Endodermal cell (in vitro differentiated cells): ENCODE data around the gene UQCRC1. TPM values are rescaled to one million over a fixed set of nuclear protein-coding genes. Genes with fewer than 3 reads are reported as not detected.

Experiments used
- DNase-seq: peaks from one replicate; pipeline ENCODE4 v3.0.0-alpha.2; 2017
- H3K27ac ChIP-seq: 2 replicates; pipeline ENCODE4 v1.5.1; 2013; ENCODE audit warnings: mild to moderate bottlenecking, low read depth, low read length, moderate library complexity
- H3K27me3 ChIP-seq: 2 replicates; pipeline ENCODE4 v1.6.1; 2013; ENCODE audit warnings: mild to moderate bottlenecking, low read length, moderate library complexity; ENCODE audit not compliant: insufficient read depth, control insufficient read depth, poor library complexity, severe bottlenecking
- H3K36me3 ChIP-seq: 2 replicates; pipeline ENCODE4 v1.7.0; 2013; ENCODE audit warnings: mild to moderate bottlenecking, low read length, moderate library complexity; ENCODE audit not compliant: control insufficient read depth, insufficient read depth
- H3K4me1 ChIP-seq: one replicate; pipeline ENCODE4 v1.7.0; 2013; ENCODE audit warnings: low read length; ENCODE audit not compliant: control insufficient read depth, insufficient read depth
- H3K4me3 ChIP-seq: 2 replicates; pipeline ENCODE4 v1.5.1; 2013; ENCODE audit warnings: mild to moderate bottlenecking, low read length, moderate library complexity
- H3K9ac ChIP-seq: 2 replicates; pipeline ENCODE4 v1.6.1; 2013; ENCODE audit warnings: mild to moderate bottlenecking, low read length, moderate library complexity; ENCODE audit not compliant: poor library complexity, severe bottlenecking; ENCODE audit errors: extremely low read depth
- H3K9me3 ChIP-seq: 2 replicates; pipeline ENCODE4 v1.6.1; 2013; ENCODE audit warnings: mild to moderate bottlenecking, low read length, moderate library complexity; ENCODE audit not compliant: control insufficient read depth
- H3K27ac Mint-ChIP-seq: 2 replicates; pipeline ENCODE4 v1.8.0; 2020; ENCODE audit warnings: mixed read lengths
- H3K27me3 Mint-ChIP-seq: 2 replicates; pipeline ENCODE4 v1.8.0; 2021; ENCODE audit warnings: mild to moderate bottlenecking, mixed read lengths; ENCODE audit not compliant: insufficient read depth
- H3K36me3 Mint-ChIP-seq: 2 replicates; pipeline ENCODE4 v1.8.0; 2020; ENCODE audit warnings: low read depth, mixed read lengths
- H3K4me1 Mint-ChIP-seq: 2 replicates; pipeline ENCODE4 v1.8.0; 2020; ENCODE audit warnings: mixed read lengths
- H3K4me3 Mint-ChIP-seq: 2 replicates; pipeline ENCODE4 v1.8.0; 2020; ENCODE audit warnings: mild to moderate bottlenecking, moderate library complexity, mixed read lengths
- H3K9me3 Mint-ChIP-seq: 2 replicates; pipeline ENCODE4 v1.8.0; 2020; ENCODE audit warnings: mild to moderate bottlenecking, mixed read lengths
- WGBS, 2 experiments: methylation state at CpG; one replicate each; pipeline versions ENCODE4 v1.1.5 to v1.1.7; 2013; ENCODE audit warnings: missing lambda C conversion rate in 2 of 2, mixed read lengths in 1 of 2; ENCODE audit not compliant: insufficient coverage in 1 of 2, insufficient read length in 1 of 2; 5-methylcytosine and 5-hydroxymethylcytosine counted together
- total RNA-seq, 2 donors: library from RNA; stranded (reverse); fragmentation: NEBNext Ultra II Directional in 1 of 2; extraction: Animal tissue kit (Norgen Biotek cat#: 25700) in 1 of 2; gene quantifications; 2 replicates in 1 of 2; 3 replicates in 1 of 2; pipeline ENCODE4 v1.2.1, GENCODE V29; 2021
- TF ChIP-seq, protein P1 (sequence below): fragments of 200-600 bp; sonication (generic); conservative IDR thresholded peaks from 2 replicates; pipeline ENCODE4 v1.5.0; 2021; ENCODE audit warnings: antibody characterized with exemption, mild to moderate bottlenecking

UQCRC1 gene
- total RNA-seq, 2 donors from 2014 or later, result 231 to 289 TPM

DNA sequence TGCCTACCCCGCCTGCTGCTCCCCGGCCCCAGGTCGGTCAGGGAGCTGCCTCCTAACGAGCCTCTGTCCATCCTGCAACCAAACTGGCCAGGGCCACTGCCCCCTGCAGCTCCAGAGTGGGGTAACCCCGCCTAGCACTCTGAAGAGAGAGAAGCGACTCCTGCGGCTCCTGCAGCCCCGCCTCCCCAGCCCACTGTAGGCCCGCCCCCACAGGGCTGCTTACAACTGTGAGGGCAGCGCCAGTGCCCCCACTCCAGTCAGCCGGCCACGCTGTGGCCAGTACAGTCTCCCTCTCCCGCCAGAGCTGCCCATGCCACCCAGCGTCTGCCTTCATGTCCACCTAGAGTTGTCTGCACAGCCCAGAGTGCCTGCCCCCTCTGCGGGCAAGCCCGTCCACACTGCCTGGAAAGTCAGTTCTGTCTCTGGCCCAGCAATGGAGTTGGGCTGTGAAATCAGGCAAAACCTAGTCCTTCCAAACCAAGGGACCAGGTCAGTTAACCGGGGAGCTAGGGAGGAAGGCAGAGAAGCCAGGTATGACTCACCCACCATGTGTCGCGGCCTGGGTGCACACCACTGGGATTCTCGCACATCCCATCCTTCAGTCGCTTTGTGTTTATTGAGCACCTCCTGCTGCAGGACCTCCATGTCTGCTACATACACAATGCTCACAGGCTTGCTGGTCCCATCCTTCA, 48.3 kb downstream of the UQCRC1 start:
- Histone ChIP-seq H3K4me3 (no peak overlapping the region), H3K9ac (no peak overlapping the region), H3K4me1 (peaks cover 5% of the 10 kb centered on the region), H3K9me3 (no peaks in the 10 kb centered on the region), H3K27me3 (no peaks in the 10 kb centered on the region), H3K27ac (peak overlapping the region; percentile 51), H3K36me3 (no peaks in the 10 kb centered on the region)
- peaks cover 38% of the 10 kb centered on the region for H3K4me1 Mint-ChIP-seq
- no peaks in the 10 kb centered on the region for H3K36me3 Mint-ChIP-seq
- H3K27ac Mint-ChIP-seq, result peak overlapping the region; percentile 81
- DNase-seq, result peak; percentile 91
- 56 to 83% methylated on average over 1 to 21 of the region's 21 CpGs for WGBS, 2 experiments
- no peak overlapping the region for H3K4me3 Mint-ChIP-seq
- TF ChIP-seq, protein P1, sequence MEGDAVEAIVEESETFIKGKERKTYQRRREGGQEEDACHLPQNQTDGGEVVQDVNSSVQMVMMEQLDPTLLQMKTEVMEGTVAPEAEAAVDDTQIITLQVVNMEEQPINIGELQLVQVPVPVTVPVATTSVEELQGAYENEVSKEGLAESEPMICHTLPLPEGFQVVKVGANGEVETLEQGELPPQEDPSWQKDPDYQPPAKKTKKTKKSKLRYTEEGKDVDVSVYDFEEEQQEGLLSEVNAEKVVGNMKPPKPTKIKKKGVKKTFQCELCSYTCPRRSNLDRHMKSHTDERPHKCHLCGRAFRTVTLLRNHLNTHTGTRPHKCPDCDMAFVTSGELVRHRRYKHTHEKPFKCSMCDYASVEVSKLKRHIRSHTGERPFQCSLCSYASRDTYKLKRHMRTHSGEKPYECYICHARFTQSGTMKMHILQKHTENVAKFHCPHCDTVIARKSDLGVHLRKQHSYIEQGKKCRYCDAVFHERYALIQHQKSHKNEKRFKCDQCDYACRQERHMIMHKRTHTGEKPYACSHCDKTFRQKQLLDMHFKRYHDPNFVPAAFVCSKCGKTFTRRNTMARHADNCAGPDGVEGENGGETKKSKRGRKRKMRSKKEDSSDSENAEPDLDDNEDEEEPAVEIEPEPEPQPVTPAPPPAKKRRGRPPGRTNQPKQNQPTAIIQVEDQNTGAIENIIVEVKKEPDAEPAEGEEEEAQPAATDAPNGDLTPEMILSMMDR, result peak; percentile 66
- H3K27me3 Mint-ChIP-seq, result no peaks in the 10 kb centered on the region
- no peaks in the 10 kb centered on the region for H3K9me3 Mint-ChIP-seq

GRCh38 chr3:48560648-48561018, 48.8 kb downstream of the UQCRC1 start:
- Mint-ChIP-seq H3K9me3 (no peaks in the 10 kb centered on the region), H3K27ac (no peak overlapping the region), H3K4me1 (peaks cover 42% of the 10 kb centered on the region), H3K36me3 (no peaks in the 10 kb centered on the region), H3K27me3 (no peaks in the 10 kb centered on the region), H3K4me3 (no peak overlapping the region)
- H3K4me1 ChIP-seq, result peaks cover 5% of the 10 kb centered on the region
- H3K9ac ChIP-seq, result peak overlapping the region; percentile 21
- no peaks in the 10 kb centered on the region for H3K9me3 ChIP-seq
- DNase-seq, result no peak
- H3K27me3 ChIP-seq, result no peaks in the 10 kb centered on the region
- H3K36me3 ChIP-seq, result no peaks in the 10 kb centered on the region
- TF ChIP-seq, protein P1, result no peak
- peak overlapping the region; percentile 11 for H3K27ac ChIP-seq
- 62 to 78% methylated on average over 3 to 5 of the region's 5 CpGs for WGBS, 2 experiments
- H3K4me3 ChIP-seq, result no peak overlapping the region

DNA sequence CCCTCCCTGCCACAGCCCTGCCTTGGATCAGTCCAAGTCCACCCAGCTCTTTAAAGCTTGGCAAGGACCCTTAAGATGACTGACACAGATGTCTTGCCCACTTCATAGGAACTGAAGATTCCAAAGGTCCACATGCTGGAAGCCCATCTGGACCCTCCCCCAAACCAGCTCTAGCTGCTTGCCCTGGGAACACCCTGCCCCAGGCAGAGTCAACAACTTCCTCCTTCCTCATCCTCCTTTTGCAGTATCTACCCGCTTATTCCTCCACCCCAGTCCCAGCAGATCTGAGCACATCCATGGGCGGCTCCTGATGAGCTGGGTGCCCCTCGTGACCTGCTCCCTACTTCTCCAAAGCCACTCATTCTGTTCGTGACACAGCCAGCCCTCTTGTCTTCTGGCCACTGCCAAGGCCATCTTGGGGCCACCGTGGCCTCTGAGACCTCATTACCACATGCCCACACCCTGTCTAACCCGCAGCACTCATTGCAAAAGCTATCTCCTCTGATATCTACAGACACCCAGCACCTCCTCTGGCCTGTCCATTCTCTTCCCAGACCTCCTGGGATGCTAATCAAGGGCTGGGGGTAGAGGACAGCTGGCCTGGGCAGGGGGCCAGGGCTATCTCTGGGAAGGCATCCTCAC, 50.8 kb downstream of the UQCRC1 start:
- no peak for DNase-seq
- Mint-ChIP-seq H3K4me3 (peak overlapping the region; percentile 77), H3K27ac (peak overlapping the region; percentile 16), H3K27me3 (no peaks in the 10 kb centered on the region), H3K36me3 (no peaks in the 10 kb centered on the region), H3K9me3 (no peaks in the 10 kb centered on the region), H3K4me1 (peaks cover 54% of the 10 kb centered on the region)
- no peak overlapping the region for H3K27ac ChIP-seq
- no peaks in the 10 kb centered on the region for H3K27me3 ChIP-seq
- H3K4me3 ChIP-seq, result no peak overlapping the region
- TF ChIP-seq, protein P1, result peak; percentile 13
- H3K9ac ChIP-seq, result no peak overlapping the region
- 71 to 83% methylated on average over 6 of the region's 6 CpGs for WGBS, 2 experiments
- H3K9me3 ChIP-seq, result no peaks in the 10 kb centered on the region
- H3K36me3 ChIP-seq, result no peaks in the 10 kb centered on the region
- peaks cover 9% of the 10 kb centered on the region for H3K4me1 ChIP-seq
